Fibroblast of lung (primary cell): ENCODE results near the gene DYNLT4. TPM values are rescaled to one million over a fixed set of nuclear protein-coding genes. Genes with fewer than 3 reads are reported as not detected.

ENCODE experiments used
- DNase-seq, 2 donors: peaks; one replicate each; pipeline versions ENCODE4 v3.0.0 to v3.0.0-alpha.2; 2010; ENCODE audit warnings: low read depth in 2 of 2
- H2AFZ ChIP-seq: 2 replicates; pipeline ENCODE4 v1.5.1; 2012; ENCODE audit warnings: low read length, control low read depth, inconsistent platforms
- H3K27ac ChIP-seq: 2 replicates; pipeline ENCODE4 v1.5.1; 2011; ENCODE audit warnings: low read length, control low read depth; ENCODE audit not compliant: insufficient read depth
- H3K27me3 ChIP-seq: 2 replicates; pipeline ENCODE4 v1.5.1; 2011; ENCODE audit warnings: mild to moderate bottlenecking, low read length; ENCODE audit not compliant: control insufficient read depth, insufficient read depth
- H3K36me3 ChIP-seq: 2 replicates; pipeline ENCODE4 v1.5.1; 2011; ENCODE audit warnings: low read length; ENCODE audit not compliant: control insufficient read depth, insufficient read depth
- H3K4me1 ChIP-seq: 2 replicates; pipeline ENCODE4 v1.5.1; 2011; ENCODE audit warnings: low read length; ENCODE audit not compliant: control insufficient read depth, insufficient read depth; ENCODE audit errors: extremely low read depth
- H3K4me2 ChIP-seq: 2 replicates; pipeline ENCODE4 v1.5.1; 2011; ENCODE audit warnings: low read length, control low read depth; ENCODE audit not compliant: insufficient read depth; ENCODE audit errors: extremely low read depth
- H3K4me3 ChIP-seq, 4 experiments: fragments of 200-600 bp in 1 of 4; sonication (generic) in 1 of 4; replicated peaks in 1 of 4; 2 replicates each; pipeline ENCODE4 v1.5.1; 2011 to 2016; ENCODE audit warnings: low read length in 4 of 4, low read depth in 3 of 4, mild to moderate bottlenecking in 3 of 4, control low read depth in 2 of 4, inconsistent platforms in 1 of 4, mixed read lengths in 1 of 4; ENCODE audit not compliant: insufficient read depth in 1 of 4; ENCODE audit errors: control extremely low read depth in 1 of 4
- H3K79me2 ChIP-seq: 2 replicates; pipeline ENCODE4 v1.5.1; 2012; ENCODE audit warnings: mild to moderate bottlenecking, low read length, inconsistent platforms; ENCODE audit not compliant: control insufficient read depth, insufficient read depth
- H3K9ac ChIP-seq: 2 replicates; pipeline ENCODE4 v1.5.1; 2011; ENCODE audit warnings: mild to moderate bottlenecking, low read length, control low read depth; ENCODE audit not compliant: insufficient read depth
- H3K9me3 ChIP-seq: 2 replicates; pipeline ENCODE4 v1.5.1; 2012; ENCODE audit warnings: low read depth, low read length; ENCODE audit not compliant: control insufficient read depth, insufficient read depth
- H4K20me1 ChIP-seq: 2 replicates; pipeline ENCODE4 v1.5.1; 2011; ENCODE audit warnings: low read length; ENCODE audit not compliant: control insufficient read depth, insufficient read depth; ENCODE audit errors: extremely low read depth
- CTCF ChIP-seq, 2 donors: IDR thresholded peaks in 1 of 2; conservative IDR thresholded peaks in 1 of 2; 1 replicate in 1 of 2; 2 replicates in 1 of 2; pipeline ENCODE4 v1.5.1; 2011 to 2012; ENCODE audit warnings: low read length in 2 of 2, control low read depth in 1 of 2, inconsistent platforms in 1 of 2, low read depth in 1 of 2, mild to moderate bottlenecking in 1 of 2
- EZH2 ChIP-seq: IDR thresholded peaks from 2 replicates; pipeline ENCODE4 v1.5.1; 2012; ENCODE audit warnings: low read length, control low read depth, mild to moderate bottlenecking; ENCODE audit errors: missing control alignments
- polyA plus RNA-seq, 2 donors: library from polyadenylated mRNA; depleted of rRNA in 1 of 2; stranded (reverse) in 1 of 2; unstranded in 1 of 2; fragments of >200 nt; gene quantifications; 2 replicates each; pipeline ENCODE4 v1.2.1, GENCODE V29; 2011 to 2012; ENCODE audit warnings: missing spikeins in 1 of 2
- total RNA-seq: library from RNA; depleted of rRNA; stranded (reverse); fragments of >200 nt; gene quantifications from 2 replicates; pipeline ENCODE4 v1.2.1, GENCODE V29; 2014

DYNLT4 gene
- total and polyA plus RNA-seq, 2 donors (not counting 1 experiment from before 2014, with no cell fraction given) = 0.66 TPM; not detected in 1

DNA sequence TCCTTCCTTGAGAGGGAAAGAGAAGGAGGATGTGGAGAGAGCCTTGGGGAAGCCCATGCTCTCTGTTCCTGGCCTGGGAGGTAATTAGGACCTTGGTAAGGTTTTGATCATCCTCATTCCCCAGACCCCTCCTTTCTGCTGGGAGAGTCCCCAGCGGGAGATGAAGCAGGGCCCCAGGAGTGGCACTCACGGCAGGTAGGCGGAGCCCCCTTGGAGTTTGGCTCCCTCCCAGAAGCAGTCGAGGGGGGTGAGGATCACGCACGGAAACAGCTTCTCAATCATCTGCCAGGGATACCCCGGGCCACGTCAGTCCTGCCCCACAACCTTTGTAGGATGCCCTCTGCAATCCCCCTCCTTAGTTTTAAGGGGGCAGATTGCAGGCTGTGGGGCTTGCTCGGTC, 24.4 kb upstream of the DYNLT4 start:
- TF ChIP-seq EZH2 (no peak), CTCF (conservative IDR thresholded peaks at IDR 0.05 in 1 of 2, IDR thresholded peaks at IDR 0.05 in 1 of 2; ENCODE audit: low read depth in 1 of 2, low read length in 2 of 2) (no peak)
- Histone ChIP-seq H3K9me3 (no peaks in the 10 kb centered on the region), H2AFZ (no peak overlapping the region), H3K27me3 (no peaks in the 10 kb centered on the region), H3K4me1 (no peaks in the 10 kb centered on the region), H3K36me3 (no peaks in the 10 kb centered on the region), H3K27ac (no peak overlapping the region), H3K9ac (no peak overlapping the region), H3K79me2 (no peaks in the 10 kb centered on the region), H3K4me2 (no peak overlapping the region), H3K4me3 (no peak overlapping the region), H4K20me1 (no peaks in the 10 kb centered on the region)
- DNase-seq = no peak

DNA sequence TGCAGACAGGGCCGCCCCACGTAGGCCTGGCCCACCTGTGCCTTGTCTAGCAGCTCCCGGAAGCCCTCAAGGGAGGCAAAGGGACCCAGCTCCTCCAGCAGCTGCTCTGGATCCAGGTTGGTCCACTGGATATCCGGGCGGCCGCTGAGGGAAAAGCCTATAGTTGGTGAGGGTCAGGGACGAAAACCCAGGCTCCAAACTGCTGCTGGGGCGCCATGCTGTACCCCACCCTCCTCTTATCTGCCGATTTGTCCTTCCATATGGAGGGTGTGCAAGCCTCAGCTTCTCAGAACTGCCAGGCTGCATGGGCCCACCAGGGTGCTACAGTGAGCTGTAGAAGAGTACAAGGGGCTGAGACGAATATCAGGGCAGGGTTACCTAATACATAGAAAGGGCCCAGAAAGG, 23.8 kb upstream of the DYNLT4 start:
- no peaks in the 10 kb centered on the region for H3K4me1 ChIP-seq
- no peaks in the 10 kb centered on the region for H3K36me3 ChIP-seq
- no peak overlapping the region for H3K4me3 ChIP-seq
- no peaks in the 10 kb centered on the region for H3K79me2 ChIP-seq
- no peaks in the 10 kb centered on the region for H3K27me3 ChIP-seq
- no peaks in the 10 kb centered on the region for H4K20me1 ChIP-seq
- no peak overlapping the region for H2AFZ ChIP-seq
- H3K4me2 ChIP-seq = no peak overlapping the region
- H3K9me3 ChIP-seq = no peaks in the 10 kb centered on the region
- no peak overlapping the region for H3K27ac ChIP-seq
- no peak for TF ChIP-seq EZH2
- H3K9ac ChIP-seq = no peak overlapping the region
- DNase-seq = no peak

GRCh38 chr1:44829506-44830384, 22.6 kb upstream of the DYNLT4 start:
- no peaks in the 10 kb centered on the region for H3K9me3 ChIP-seq
- H3K4me1 ChIP-seq = no peaks in the 10 kb centered on the region
- H3K79me2 ChIP-seq = no peaks in the 10 kb centered on the region
- H3K27ac ChIP-seq = no peak overlapping the region
- no peak for DNase-seq
- H4K20me1 ChIP-seq = no peaks in the 10 kb centered on the region
- H3K27me3 ChIP-seq = no peaks in the 10 kb centered on the region
- H2AFZ ChIP-seq = no peak overlapping the region
- H3K4me3 ChIP-seq = no peak overlapping the region
- H3K9ac ChIP-seq = no peak overlapping the region
- H3K4me2 ChIP-seq = no peak overlapping the region
- TF ChIP-seq EZH2 = no peak
- TF ChIP-seq CTCF (conservative IDR thresholded peaks at IDR 0.05 in 1 of 2, IDR thresholded peaks at IDR 0.05 in 1 of 2; ENCODE audit: low read depth in 1 of 2, low read length in 2 of 2) = no peak
- no peaks in the 10 kb centered on the region for H3K36me3 ChIP-seq
